Measurements from ENCODE around the gene AMH.

Gene AMH

DNA sequence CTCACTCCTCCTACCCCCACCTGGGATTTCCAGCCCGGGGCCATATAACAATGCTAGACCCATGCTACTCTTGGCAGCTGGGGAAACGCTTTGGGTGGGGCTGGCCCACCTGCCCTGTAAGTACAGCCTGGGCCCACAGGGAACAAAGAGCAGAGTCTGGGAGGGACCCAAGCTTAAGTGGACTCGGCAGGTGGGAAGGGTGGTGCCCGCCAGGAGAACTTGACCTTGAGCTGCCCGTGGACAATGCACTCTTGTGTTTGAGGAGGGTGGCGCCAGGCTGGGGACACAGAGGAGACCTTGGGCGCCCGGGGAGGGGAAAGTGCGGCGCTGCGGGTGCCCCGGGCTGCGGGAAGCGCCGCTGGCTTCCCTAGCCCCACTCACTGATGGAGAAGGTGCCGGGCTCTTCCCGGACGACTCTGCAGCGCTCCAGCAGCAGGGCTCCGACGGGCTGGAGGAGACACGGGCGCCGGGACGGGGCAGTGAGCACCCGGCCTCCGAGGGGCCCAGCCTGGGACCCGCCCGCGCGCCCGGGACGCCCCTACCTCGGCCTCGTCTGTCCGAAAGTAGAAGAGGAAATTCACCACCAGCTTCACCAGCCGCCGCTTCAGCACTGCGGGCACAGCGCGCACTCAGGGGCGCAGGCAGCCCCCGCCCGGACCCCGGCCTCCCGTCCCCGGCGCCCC lies 13.6 kb upstream of the AMH start:
- peaks cover 25% of the 10 kb centered on the region for H3K36me3 ChIP-seq (ENCODE audit: control insufficient read depth, insufficient read depth, low read length)
- no peaks in the 10 kb centered on the region for H3K27me3 ChIP-seq (replicated peaks; ENCODE audit: control insufficient read depth, insufficient read depth, low read length, poor library complexity, severe bottlenecking)
- peak overlapping the region; percentile 96 for H3K27ac ChIP-seq (ENCODE audit: insufficient read depth, low read length, poor library complexity, severe bottlenecking)
- no peaks in the 10 kb centered on the region for H3K9me3 ChIP-seq (ENCODE audit: control insufficient read depth, low read length)
- peak overlapping the region; percentile 77 for H3K4me3 ChIP-seq (ENCODE audit: insufficient read depth, low read depth, low read length, poor library complexity, severe bottlenecking)
- DNase-seq: no peak
- H3K4me1 ChIP-seq (ENCODE audit: control insufficient read depth, insufficient read depth, low read length, poor library complexity, severe bottlenecking): peaks cover 42% of the 10 kb centered on the region

DNA sequence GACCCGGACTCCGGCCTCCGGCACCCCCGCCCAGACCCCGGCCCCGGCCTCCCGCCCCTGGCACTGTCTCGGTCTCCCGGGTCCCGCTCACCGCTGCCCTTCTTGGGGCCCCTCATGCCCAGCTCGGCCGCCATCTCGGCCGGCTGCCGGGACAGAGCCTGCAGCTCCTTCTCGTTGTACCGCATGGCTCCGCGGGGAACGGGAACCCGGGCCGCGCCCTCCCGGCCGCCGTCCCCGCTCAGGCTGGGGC lies 13.1 kb upstream of the AMH start:
- DNase-seq: no peak
- H3K4me3 ChIP-seq (ENCODE audit: insufficient read depth, low read depth, low read length, poor library complexity, severe bottlenecking): peak overlapping the region; percentile 77
- H3K36me3 ChIP-seq (ENCODE audit: control insufficient read depth, insufficient read depth, low read length): peaks cover 20% of the 10 kb centered on the region
- H3K9me3 ChIP-seq (ENCODE audit: control insufficient read depth, low read length): no peaks in the 10 kb centered on the region
- H3K27ac ChIP-seq (ENCODE audit: insufficient read depth, low read length, poor library complexity, severe bottlenecking): peak overlapping the region; percentile 96
- peaks cover 47% of the 10 kb centered on the region for H3K4me1 ChIP-seq (ENCODE audit: control insufficient read depth, insufficient read depth, low read length, poor library complexity, severe bottlenecking)
- H3K27me3 ChIP-seq (replicated peaks; ENCODE audit: control insufficient read depth, insufficient read depth, low read length, poor library complexity, severe bottlenecking): no peaks in the 10 kb centered on the region

DNA sequence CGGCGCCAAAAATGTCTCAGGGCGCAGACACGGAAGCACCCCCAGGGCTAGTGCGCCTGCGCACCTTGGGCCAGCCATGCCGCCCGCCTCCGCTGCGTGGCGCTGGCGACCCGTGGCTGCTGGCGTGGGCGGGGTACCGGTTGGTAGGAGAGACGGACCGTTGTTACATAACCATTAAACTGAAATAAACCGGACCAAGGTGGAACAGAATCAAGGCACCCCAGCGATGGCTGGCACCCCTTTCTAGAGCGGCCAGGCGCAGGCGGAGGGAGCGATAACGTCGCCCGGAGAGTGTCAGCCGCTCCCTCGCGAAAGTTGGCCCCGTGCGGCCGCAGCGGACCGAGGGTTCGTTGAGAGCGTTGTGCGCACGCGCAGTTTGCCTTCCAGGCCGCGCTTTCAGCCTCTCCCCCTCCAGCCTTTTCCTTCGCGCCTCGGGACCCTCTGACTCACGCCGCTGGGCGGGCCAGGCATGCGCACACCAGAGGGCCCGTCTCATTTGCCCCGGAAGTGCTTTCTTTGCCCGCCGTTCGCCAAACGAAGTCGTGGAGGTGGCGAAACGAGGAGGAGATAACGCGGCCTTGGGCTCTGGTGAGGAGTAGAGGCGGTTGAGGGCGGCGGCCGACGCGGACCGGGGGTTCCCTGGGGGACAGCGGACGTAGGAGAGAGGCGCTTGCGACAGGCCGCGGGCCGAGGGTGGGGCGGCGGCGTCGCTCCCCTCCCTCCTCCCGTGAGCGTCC lies 12.6 kb upstream of the AMH start, which contains the start of the genes PLEKHJ1 and SF3A2:
PLEKHJ1 (minus strand) TSS at position 16 of the 737 bp plus-strand sequence. CDS start 81 bp downstream, outside the sequence.
SF3A2 (plus strand) TSS at position 511 of the 737 bp plus-strand sequence. CDS start 6,595 bp downstream, outside the sequence.
- peaks cover 52% of the 10 kb centered on the region for H3K4me1 ChIP-seq (ENCODE audit: control insufficient read depth, insufficient read depth, low read length, poor library complexity, severe bottlenecking)

DNA sequence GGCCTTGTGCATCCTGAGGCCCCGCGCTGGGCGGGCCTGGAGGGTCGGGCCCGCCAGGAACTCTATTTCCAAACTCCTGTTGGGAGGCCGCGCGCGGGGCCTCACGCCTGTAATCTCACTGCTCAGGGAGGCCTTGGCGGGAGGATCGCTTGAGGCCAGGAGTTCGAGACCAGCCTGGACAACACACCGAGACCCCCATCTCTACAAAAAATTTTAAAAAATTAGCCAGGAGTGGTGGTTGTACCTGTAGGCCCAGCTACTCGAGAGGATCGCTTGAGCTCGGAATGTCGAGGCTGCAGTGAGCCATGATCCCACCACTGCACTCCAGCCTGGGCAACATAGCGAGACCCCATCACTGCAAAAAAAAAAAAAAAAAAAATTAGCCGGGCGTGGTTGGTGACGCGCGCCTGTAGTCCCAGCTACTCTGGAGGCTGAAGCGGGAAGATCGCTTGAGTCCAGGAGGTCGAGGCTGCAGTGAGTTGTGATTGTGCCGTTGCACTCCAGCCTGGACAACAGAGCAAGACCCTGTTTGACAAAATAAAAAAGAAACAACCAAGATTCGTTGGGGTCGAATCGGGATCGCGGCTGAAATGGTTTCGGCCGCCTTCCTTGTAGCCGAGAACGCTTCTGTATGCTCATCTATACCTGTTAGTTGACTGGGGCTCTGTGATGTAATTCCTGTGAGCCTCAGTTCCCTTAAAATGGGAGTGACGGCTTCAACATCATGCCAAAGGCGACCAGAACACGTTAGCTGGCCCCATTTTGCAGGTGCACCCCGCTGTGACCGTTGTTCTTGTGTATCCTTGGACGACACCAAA lies 11.9 kb upstream of the AMH start:
- peak overlapping the region; percentile 96 for H3K27ac ChIP-seq (ENCODE audit: insufficient read depth, low read length, poor library complexity, severe bottlenecking)
- DNase-seq: no peak
- peak overlapping the region; percentile 77 for H3K4me3 ChIP-seq (ENCODE audit: insufficient read depth, low read depth, low read length, poor library complexity, severe bottlenecking)
- H3K4me1 ChIP-seq (ENCODE audit: control insufficient read depth, insufficient read depth, low read length, poor library complexity, severe bottlenecking): peaks cover 59% of the 10 kb centered on the region
- no peaks in the 10 kb centered on the region for H3K9me3 ChIP-seq (ENCODE audit: control insufficient read depth, low read length)
- H3K36me3 ChIP-seq (ENCODE audit: control insufficient read depth, insufficient read depth, low read length): peaks cover 12% of the 10 kb centered on the region
- H3K27me3 ChIP-seq (replicated peaks; ENCODE audit: control insufficient read depth, insufficient read depth, low read length, poor library complexity, severe bottlenecking): no peaks in the 10 kb centered on the region

More for the DNA sequence above, 12.6 kb upstream of the AMH start, which contains the start of the genes PLEKHJ1 and SF3A2:
- DNase-seq: peak; percentile 96 to 97 (median 96)
- H3K9me3 ChIP-seq (ENCODE audit: control insufficient read depth, low read length): no peaks in the 10 kb centered on the region
- H3K36me3 ChIP-seq (ENCODE audit: control insufficient read depth, insufficient read depth, low read length): peaks cover 18% of the 10 kb centered on the region
- no peaks in the 10 kb centered on the region for H3K27me3 ChIP-seq (replicated peaks; ENCODE audit: control insufficient read depth, insufficient read depth, low read length, poor library complexity, severe bottlenecking)
- H3K27ac ChIP-seq (ENCODE audit: insufficient read depth, low read length, poor library complexity, severe bottlenecking): peak within 1 kb of the TSS; percentile 96
- H3K4me3 ChIP-seq (ENCODE audit: insufficient read depth, low read depth, low read length, poor library complexity, severe bottlenecking): peak within 1 kb of the TSS; percentile 77

DNA sequence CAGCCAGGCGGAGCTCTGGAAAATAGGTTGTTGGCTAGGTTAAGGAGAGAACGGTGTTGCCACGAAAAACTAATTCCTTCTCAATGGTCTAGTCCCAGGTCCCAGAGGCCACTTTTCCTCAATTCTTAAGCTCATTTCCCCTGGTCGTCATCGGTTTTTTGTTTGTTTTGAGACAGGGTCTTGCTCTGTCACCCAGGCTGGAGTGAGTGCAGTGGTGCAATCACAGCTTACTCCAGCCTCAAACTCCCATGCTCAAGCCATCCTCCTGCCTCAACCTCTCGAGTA lies 11.3 kb upstream of the AMH start:
- no peak for DNase-seq
- H3K9me3 ChIP-seq (ENCODE audit: control insufficient read depth, low read length): no peaks in the 10 kb centered on the region
- H3K36me3 ChIP-seq (ENCODE audit: control insufficient read depth, insufficient read depth, low read length): peaks cover 6% of the 10 kb centered on the region
- peak overlapping the region; percentile 96 for H3K27ac ChIP-seq (ENCODE audit: insufficient read depth, low read length, poor library complexity, severe bottlenecking)
- peaks cover 60% of the 10 kb centered on the region for H3K4me1 ChIP-seq (ENCODE audit: control insufficient read depth, insufficient read depth, low read length, poor library complexity, severe bottlenecking)
- no peaks in the 10 kb centered on the region for H3K27me3 ChIP-seq (replicated peaks; ENCODE audit: control insufficient read depth, insufficient read depth, low read length, poor library complexity, severe bottlenecking)
- peak overlapping the region; percentile 77 for H3K4me3 ChIP-seq (ENCODE audit: insufficient read depth, low read depth, low read length, poor library complexity, severe bottlenecking)

DNA sequence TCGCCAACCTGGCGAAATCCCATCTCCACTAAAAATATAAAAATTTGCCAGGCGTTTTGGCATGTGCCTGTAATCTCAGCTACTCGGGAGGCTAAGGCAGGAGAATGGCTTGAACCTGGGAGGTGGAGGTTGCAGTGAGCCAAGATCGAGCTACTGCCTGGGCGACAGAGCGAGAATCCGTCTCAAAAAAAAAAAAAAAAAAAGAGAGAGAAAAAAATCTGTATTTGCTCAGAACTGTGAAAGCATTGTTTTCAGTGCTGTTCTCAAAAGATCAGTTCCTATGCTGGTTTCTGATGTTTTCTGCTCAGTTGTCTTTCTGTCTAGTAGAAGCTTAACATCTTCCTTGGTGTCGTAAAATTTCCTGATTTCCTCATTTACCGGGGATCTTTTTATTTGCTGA lies 9.9 kb upstream of the AMH start:
- H3K27ac ChIP-seq (ENCODE audit: insufficient read depth, low read length, poor library complexity, severe bottlenecking): peak overlapping the region; percentile 72
- no peaks in the 10 kb centered on the region for H3K27me3 ChIP-seq (replicated peaks; ENCODE audit: control insufficient read depth, insufficient read depth, low read length, poor library complexity, severe bottlenecking)
- peaks cover 58% of the 10 kb centered on the region for H3K4me1 ChIP-seq (ENCODE audit: control insufficient read depth, insufficient read depth, low read length, poor library complexity, severe bottlenecking)
- no peak for DNase-seq
- H3K4me3 ChIP-seq (ENCODE audit: insufficient read depth, low read depth, low read length, poor library complexity, severe bottlenecking): no peak overlapping the region
- peaks cover 12% of the 10 kb centered on the region for H3K36me3 ChIP-seq (ENCODE audit: control insufficient read depth, insufficient read depth, low read length)
- no peaks in the 10 kb centered on the region for H3K9me3 ChIP-seq (ENCODE audit: control insufficient read depth, low read length)

DNA sequence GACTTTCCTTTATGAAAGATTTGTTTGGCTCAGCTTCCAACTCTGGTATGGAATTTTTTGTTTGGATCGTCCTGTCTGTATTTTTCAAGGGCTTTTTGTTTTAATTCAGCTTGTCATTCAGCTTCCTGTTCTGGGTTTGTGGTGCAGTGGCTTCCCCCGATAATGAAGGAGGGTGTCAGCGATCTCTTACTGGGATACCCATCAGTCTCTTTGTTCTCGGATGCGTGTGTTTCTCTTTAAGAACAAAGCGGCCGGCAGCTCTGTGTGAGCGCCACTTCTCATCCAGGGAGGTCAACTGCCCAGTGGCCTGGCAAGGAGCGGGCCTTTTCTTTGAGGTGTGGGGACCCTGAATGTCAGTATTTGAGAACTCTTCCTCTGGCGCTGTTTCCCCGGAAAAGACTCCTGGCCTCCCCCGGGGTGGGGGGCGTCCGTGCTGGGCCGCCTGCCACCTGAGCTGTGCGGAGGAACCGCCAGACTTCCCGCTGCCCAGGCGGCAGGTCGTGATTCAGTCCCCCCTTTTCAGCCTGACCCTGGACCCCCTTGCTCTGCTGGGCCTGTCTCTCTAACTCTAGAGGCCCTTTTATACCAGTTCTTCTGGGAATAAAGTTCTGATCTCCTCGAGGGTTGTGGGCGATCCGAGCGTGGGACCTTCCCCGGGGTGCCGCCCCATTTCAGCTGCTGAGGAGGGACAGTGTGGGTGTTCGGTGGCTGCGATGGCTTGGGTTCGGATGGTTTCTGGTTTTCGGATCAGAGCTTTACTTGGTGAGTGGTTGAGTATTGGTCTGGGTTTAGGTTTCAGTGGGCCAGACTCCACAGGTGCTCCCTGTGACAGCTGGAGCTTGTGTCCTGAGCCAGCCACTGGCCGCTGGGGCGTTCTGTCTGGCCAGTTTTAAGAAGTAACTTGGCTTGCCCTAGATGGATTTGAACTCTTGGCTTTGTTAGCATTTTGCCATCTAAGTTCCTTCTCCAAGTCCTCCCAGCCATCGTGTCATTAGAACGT lies 9.1 kb upstream of the AMH start:
- Histone ChIP-seq H3K27me3 (replicated peaks; ENCODE audit: control insufficient read depth, insufficient read depth, low read length, poor library complexity, severe bottlenecking) (no peaks in the 10 kb centered on the region), H3K27ac (ENCODE audit: insufficient read depth, low read length, poor library complexity, severe bottlenecking) (peak overlapping the region; percentile 72), H3K4me1 (ENCODE audit: control insufficient read depth, insufficient read depth, low read length, poor library complexity, severe bottlenecking) (peaks cover 52% of the 10 kb centered on the region), H3K9me3 (ENCODE audit: control insufficient read depth, low read length) (no peaks in the 10 kb centered on the region), H3K36me3 (ENCODE audit: control insufficient read depth, insufficient read depth, low read length) (peaks cover 21% of the 10 kb centered on the region), H3K4me3 (ENCODE audit: insufficient read depth, low read depth, low read length, poor library complexity, severe bottlenecking) (peak overlapping the region; percentile 58)
- DNase-seq: peak in 2 of 3 donors; percentile 27 to 30

DNA sequence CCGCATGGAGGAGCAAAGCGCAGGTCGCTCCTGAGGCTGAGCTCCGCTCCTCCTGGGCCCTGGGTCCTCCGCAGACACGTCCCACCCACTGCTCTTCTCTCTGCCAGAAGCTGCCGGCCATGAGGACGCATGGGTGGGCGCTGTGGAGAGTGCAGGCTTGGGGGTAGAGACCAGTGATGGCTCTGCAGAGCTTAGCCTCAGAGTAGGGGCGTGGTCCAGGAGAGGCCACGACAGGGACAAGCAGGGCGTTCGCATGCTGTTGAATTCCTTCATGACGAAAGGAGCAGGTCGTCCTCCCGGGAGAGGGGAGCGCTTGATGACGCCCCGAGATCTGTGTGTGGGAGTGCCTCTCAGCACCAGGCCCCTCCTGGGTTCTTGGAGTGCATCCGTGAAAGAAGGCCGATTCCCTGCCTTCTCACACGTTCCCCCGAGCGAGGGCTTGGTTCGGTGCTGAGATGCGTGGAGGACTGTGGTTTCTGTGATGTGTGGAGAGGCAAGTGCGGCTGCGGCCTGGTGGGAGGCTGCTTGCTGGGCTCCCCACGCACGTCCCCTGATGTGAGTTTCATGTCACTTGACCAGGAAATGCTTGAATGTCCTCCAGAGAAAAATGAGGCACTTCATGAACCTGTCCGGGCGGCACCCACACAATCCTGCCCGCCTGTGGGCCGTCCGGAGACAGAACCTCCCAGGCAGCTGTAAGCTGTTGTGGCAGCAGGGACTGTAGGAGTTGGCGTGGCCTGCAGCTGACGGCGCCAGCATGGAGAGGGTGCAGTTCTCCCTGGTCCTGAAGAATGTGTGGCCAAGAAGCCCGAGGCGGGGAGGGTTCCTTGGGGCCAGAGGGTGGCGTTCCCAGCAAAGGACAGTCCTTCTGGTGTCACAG lies 8.0 kb upstream of the AMH start:
- Histone ChIP-seq H3K4me3 (ENCODE audit: insufficient read depth, low read depth, low read length, poor library complexity, severe bottlenecking) (peak overlapping the region; percentile 26), H3K27me3 (replicated peaks; ENCODE audit: control insufficient read depth, insufficient read depth, low read length, poor library complexity, severe bottlenecking) (no peaks in the 10 kb centered on the region), H3K36me3 (ENCODE audit: control insufficient read depth, insufficient read depth, low read length) (peaks cover 32% of the 10 kb centered on the region), H3K4me1 (ENCODE audit: control insufficient read depth, insufficient read depth, low read length, poor library complexity, severe bottlenecking) (peaks cover 48% of the 10 kb centered on the region), H3K9me3 (ENCODE audit: control insufficient read depth, low read length) (no peaks in the 10 kb centered on the region), H3K27ac (ENCODE audit: insufficient read depth, low read length, poor library complexity, severe bottlenecking) (peak overlapping the region; percentile 72)
- DNase-seq: no peak
